Measurements from ENCODE around the gene MGAT5. TPM values are rescaled to one million over a fixed set of nuclear protein-coding genes. Genes with fewer than 3 reads are reported as not detected.

Gene MGAT5
- total RNA-seq, 1 donor from 2014 or later, result 21.2 TPM

DNA sequence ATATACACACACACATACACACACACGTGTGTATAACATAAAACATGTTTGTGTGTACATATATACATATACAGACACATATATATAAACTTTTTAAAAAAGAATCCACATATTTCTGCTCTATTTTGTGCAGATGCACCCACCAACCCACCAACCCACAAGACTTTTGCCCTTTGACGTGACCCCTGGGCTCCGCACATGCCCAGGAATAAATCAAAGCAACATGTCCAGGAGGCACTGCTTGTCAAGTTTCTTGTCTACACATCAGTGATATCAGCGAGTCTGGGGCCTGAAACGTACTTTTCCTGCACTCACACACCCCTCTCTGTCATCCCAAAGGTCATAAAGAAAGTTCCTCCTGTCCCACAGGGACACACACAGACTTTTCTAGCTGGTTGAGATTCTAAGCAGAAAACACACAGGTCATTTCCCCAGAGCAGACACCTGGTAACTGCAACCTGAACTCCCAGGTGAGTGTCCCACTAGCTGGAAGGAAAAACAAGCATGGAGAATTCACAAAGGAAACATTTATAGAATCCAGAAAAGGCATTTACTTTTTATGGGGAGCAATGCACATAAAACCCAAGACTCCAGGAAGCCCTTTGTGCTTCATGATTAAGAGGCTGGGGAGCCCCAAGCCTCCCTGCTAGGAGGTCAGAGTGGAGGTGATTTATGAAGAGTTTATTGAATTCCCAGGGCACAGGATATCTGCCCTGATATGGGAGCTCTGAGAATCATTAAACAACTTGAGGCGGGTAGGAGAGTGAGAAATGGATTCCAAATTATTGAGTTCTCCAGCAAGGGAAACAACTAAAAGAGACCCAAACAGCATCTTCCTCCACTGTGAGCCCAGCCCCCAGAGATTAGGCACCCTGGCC is 211.6 kb downstream of the MGAT5 start:
- no peak overlapping the region for H3K27ac ChIP-seq
- H3K36me3 ChIP-seq, result no peaks in the 10 kb centered on the region
- no peaks in the 10 kb centered on the region for H4K20me1 ChIP-seq (ENCODE audit: low read depth)
- no peaks in the 10 kb centered on the region for H3K27me3 ChIP-seq
- no peak overlapping the region for H3K4me3 ChIP-seq
- no peak overlapping the region for H2AFZ ChIP-seq (replicated peaks)
- H3K27me3 Mint-ChIP-seq (ENCODE audit: insufficient read depth, low read depth), result peaks cover 5% of the 10 kb centered on the region
- H3K36me3 Mint-ChIP-seq, result no peaks in the 10 kb centered on the region
- H3K4me3 Mint-ChIP-seq, result no peak overlapping the region
- TF ChIP-seq EZH2 (IDR thresholded peaks at IDR 0.05), result no peak
- TF ChIP-seq EZH2phosphoT487 (IDR thresholded peaks at IDR 0.05), result no peak
- TF ChIP-seq, protein P1, sequence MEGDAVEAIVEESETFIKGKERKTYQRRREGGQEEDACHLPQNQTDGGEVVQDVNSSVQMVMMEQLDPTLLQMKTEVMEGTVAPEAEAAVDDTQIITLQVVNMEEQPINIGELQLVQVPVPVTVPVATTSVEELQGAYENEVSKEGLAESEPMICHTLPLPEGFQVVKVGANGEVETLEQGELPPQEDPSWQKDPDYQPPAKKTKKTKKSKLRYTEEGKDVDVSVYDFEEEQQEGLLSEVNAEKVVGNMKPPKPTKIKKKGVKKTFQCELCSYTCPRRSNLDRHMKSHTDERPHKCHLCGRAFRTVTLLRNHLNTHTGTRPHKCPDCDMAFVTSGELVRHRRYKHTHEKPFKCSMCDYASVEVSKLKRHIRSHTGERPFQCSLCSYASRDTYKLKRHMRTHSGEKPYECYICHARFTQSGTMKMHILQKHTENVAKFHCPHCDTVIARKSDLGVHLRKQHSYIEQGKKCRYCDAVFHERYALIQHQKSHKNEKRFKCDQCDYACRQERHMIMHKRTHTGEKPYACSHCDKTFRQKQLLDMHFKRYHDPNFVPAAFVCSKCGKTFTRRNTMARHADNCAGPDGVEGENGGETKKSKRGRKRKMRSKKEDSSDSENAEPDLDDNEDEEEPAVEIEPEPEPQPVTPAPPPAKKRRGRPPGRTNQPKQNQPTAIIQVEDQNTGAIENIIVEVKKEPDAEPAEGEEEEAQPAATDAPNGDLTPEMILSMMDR (IDR thresholded peaks at IDR 0.05), result no peak
- no peak for DNase-seq (ENCODE audit: low spot score)
- H3K9me3 Mint-ChIP-seq, result no peaks in the 10 kb centered on the region
- H3K4me2 ChIP-seq, result no peak overlapping the region
- H3F3A ChIP-seq (ENCODE audit: low read depth), result no peaks in the 10 kb centered on the region
- peaks cover 7% of the 10 kb centered on the region for H3K4me1 Mint-ChIP-seq
- H3K9ac ChIP-seq, result no peak overlapping the region
- no peaks in the 10 kb centered on the region for H3K79me2 ChIP-seq (ENCODE audit: low read depth)
- no peaks in the 10 kb centered on the region for H3K9me3 ChIP-seq (ENCODE audit: low read depth)
- no peak overlapping the region for H3K27ac Mint-ChIP-seq
- H3K4me1 ChIP-seq, result no peaks in the 10 kb centered on the region

DNA sequence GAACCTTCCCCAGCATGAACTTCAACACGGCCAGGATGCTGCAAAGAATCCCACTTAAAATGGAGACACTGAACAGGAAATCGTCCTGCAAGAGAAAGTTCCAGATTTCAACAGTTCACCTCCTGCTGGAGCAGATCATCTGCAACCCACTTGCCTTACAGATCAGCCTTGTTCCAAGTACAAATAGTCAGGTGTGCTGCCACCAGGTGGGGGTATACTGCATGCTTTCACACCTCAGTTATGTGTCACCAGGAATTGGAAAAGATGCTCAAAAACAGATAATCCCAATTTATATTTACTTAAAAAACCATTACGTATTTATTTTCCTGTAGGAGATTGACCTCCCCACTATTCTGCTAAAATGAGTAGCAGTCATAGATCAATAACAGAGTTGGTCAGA is 212.3 kb downstream of the MGAT5 start:
- H3K27ac ChIP-seq, result no peak overlapping the region
- H3K27me3 ChIP-seq, result no peaks in the 10 kb centered on the region
- no peaks in the 10 kb centered on the region for H3K9me3 ChIP-seq (ENCODE audit: low read depth)
- no peaks in the 10 kb centered on the region for H3K79me2 ChIP-seq (ENCODE audit: low read depth)
- H3K4me1 ChIP-seq, result no peaks in the 10 kb centered on the region
- no peak overlapping the region for H3K27ac Mint-ChIP-seq
- H3K27me3 Mint-ChIP-seq (ENCODE audit: insufficient read depth, low read depth), result peaks cover 5% of the 10 kb centered on the region
- no peaks in the 10 kb centered on the region for H3K9me3 Mint-ChIP-seq
- DNase-seq (ENCODE audit: low spot score), result peak; percentile 40
- no peak overlapping the region for H3K9ac ChIP-seq
- H3K36me3 ChIP-seq, result no peaks in the 10 kb centered on the region
- no peak overlapping the region for H3K4me3 Mint-ChIP-seq
- H3K4me3 ChIP-seq, result no peak overlapping the region
- no peaks in the 10 kb centered on the region for H3F3A ChIP-seq (ENCODE audit: low read depth)
- peaks cover 4% of the 10 kb centered on the region for H3K4me1 Mint-ChIP-seq
- H4K20me1 ChIP-seq (ENCODE audit: low read depth), result no peaks in the 10 kb centered on the region
- TF ChIP-seq, protein P1 (IDR thresholded peaks at IDR 0.05), result peak; percentile 52
- no peak for TF ChIP-seq EZH2phosphoT487 (IDR thresholded peaks at IDR 0.05)
- no peaks in the 10 kb centered on the region for H3K36me3 Mint-ChIP-seq
- no peak overlapping the region for H3K4me2 ChIP-seq
- H2AFZ ChIP-seq (replicated peaks), result no peak overlapping the region

DNA sequence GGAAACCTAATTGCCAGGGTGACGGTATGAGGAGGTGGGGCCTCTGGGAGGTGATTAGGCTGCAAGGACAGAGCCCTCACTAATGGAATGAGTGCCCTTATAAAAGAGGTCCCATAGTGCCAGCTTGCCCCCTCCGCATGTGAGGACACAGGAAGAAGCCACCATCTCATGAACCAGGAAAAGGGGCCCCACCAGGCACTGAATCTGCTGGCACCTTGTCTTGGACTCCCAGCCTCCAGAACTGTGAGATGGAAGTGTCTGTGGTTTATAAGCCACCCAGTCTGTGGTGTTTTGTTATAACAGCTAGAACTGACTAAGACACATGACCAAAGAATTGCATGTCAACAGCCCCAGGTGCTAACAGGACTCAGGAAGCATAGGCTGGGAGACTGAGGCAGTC is 214.3 kb downstream of the MGAT5 start:
- H3K27me3 Mint-ChIP-seq (ENCODE audit: insufficient read depth, low read depth), result peaks cover 5% of the 10 kb centered on the region
- H3K79me2 ChIP-seq (ENCODE audit: low read depth), result no peaks in the 10 kb centered on the region
- H3K27me3 ChIP-seq, result no peaks in the 10 kb centered on the region
- no peak for DNase-seq (ENCODE audit: low spot score)
- H3K9me3 ChIP-seq (ENCODE audit: low read depth), result no peaks in the 10 kb centered on the region
- H2AFZ ChIP-seq (replicated peaks), result no peak overlapping the region
- H3K4me1 Mint-ChIP-seq, result peaks cover 2% of the 10 kb centered on the region
- no peak overlapping the region for H3K4me3 Mint-ChIP-seq
- H3K9me3 Mint-ChIP-seq, result peaks cover 7% of the 10 kb centered on the region
- TF ChIP-seq EZH2phosphoT487 (IDR thresholded peaks at IDR 0.05), result no peak
- TF ChIP-seq, protein P1 (IDR thresholded peaks at IDR 0.05), result no peak
- no peak for TF ChIP-seq EZH2 (IDR thresholded peaks at IDR 0.05)
- H3K27ac Mint-ChIP-seq, result no peak overlapping the region
- H3K27ac ChIP-seq, result no peak overlapping the region
- no peak overlapping the region for H3K4me3 ChIP-seq
- H3K36me3 Mint-ChIP-seq, result no peaks in the 10 kb centered on the region
- H3K4me1 ChIP-seq, result no peaks in the 10 kb centered on the region
- no peaks in the 10 kb centered on the region for H4K20me1 ChIP-seq (ENCODE audit: low read depth)
- H3K4me2 ChIP-seq, result no peak overlapping the region
- no peak overlapping the region for H3K9ac ChIP-seq
- no peaks in the 10 kb centered on the region for H3F3A ChIP-seq (ENCODE audit: low read depth)
- no peaks in the 10 kb centered on the region for H3K36me3 ChIP-seq
